IMR-90 (cell line): ENCODE results near the gene UBP1. TPM values are rescaled to one million over a fixed set of nuclear protein-coding genes. Genes with fewer than 3 reads are reported as not detected.

ENCODE experiments used
- BHLHE40 ChIP-seq: fragments of 150-350 bp; IDR thresholded peaks from 2 replicates; pipeline ENCODE4 v1.6.1; 2016; ENCODE audit warnings: mild to moderate bottlenecking, low read depth, low read length
- POLR2A ChIP-seq: IDR thresholded peaks from 2 replicates; pipeline ENCODE4 v1.6.1; 2012; ENCODE audit warnings: mild to moderate bottlenecking, low read depth, low read length
- polyA plus RNA-seq, 3 experiments: library from polyadenylated mRNA; depleted of rRNA; stranded (reverse); fragments of >200 nt; gene quantifications; 2 replicates each; pipeline ENCODE4 v1.2.3, GENCODE V29; 2012; ENCODE audit warnings: low replicate concordance in 1 of 3
- total RNA-seq: library from RNA; depleted of rRNA; stranded (reverse); fragments of >200 nt; gene quantifications from 2 replicates; pipeline ENCODE4 v1.2.3, GENCODE V29; 2012
- TF ChIP-seq, protein P1 (sequence below): fragments of 150-350 bp; IDR thresholded peaks from 2 replicates; pipeline ENCODE4 v1.6.1; 2017; ENCODE audit warnings: mild to moderate bottlenecking, antibody characterized with exemption, low read length, low read depth

The UBP1 gene
- total and polyA plus RNA-seq, 2 of the 4 experiments (the other 2 are of a cell fraction): 56.3 to 73.8 TPM

DNA sequence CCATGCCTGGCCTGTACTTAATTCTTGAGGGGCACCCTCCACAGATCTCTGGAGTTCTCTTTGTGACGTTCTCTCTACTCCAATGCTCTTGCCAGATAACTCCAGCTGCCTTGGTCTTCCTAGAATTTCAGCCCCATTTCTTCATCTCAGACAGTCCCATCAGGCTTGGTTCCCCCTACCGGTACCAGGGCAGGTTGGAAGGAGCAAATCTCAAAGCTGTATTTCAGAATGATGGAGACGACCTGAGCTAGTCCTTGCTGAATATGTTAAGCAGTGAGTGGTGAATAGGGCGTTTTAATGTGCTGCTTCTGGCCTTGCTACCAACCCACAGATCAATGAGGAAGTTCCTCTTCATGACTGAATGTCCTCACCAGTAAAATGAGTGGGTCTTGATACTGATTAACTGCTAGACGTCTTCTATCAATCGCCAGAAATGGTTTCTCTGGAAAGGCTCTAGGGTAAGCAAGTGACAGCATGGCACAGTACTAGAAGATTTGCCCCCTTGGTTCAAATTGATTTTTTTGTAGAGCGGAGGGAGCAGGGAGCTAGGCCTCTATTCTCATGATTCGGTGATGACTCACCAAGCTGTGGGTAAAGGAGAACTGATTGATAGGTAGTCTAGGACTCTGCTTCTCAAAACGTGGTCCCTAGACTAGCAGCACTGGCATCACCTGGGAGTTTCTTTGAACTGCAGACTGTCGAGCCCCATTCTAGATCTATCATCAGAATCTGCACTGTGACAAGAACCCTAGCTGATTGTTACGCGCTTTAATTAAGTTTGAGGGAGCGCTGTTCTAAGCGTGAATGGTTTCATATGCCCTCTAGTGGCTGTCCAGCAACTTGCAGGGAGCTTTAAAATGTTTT, 67.8 kb downstream of the UBP1 start (continued):
- TF ChIP-seq, protein P1, sequence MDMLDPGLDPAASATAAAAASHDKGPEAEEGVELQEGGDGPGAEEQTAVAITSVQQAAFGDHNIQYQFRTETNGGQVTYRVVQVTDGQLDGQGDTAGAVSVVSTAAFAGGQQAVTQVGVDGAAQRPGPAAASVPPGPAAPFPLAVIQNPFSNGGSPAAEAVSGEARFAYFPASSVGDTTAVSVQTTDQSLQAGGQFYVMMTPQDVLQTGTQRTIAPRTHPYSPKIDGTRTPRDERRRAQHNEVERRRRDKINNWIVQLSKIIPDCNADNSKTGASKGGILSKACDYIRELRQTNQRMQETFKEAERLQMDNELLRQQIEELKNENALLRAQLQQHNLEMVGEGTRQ: no peak
- TF ChIP-seq POLR2A: peak; percentile 43; the same call in 1 of the 2 replicates
- TF ChIP-seq BHLHE40: no peak
